Activated naive CD4-positive, alpha-beta T cell treated with anti-CD3 and anti-CD28 coated beads, Interleukin-2, amount 50 U/mL, for 72 hours (primary cell): ENCODE measurements around the gene ENO1. TPM values are rescaled to one million over a fixed set of nuclear protein-coding genes. Genes with fewer than 3 reads are reported as not detected.

ENCODE experiments used
- ATAC-seq, 2 donors: fragments of 150-1000 bp; cut with Tn5 transposase; 2 replicates each; pipeline ENCODE4 v1.10.0; 2021; ENCODE audit warnings: mild to moderate bottlenecking in 2 of 2, moderate library complexity in 2 of 2
- DNase-seq, 2 donors: peaks; one replicate each; pipeline ENCODE4 v3.0.0; 2021 to 2022; ENCODE audit warnings: low spot score in 2 of 2
- H3K27ac Mint-ChIP-seq, 2 donors: one replicate each; pipeline ENCODE4 v1.8.0; 2022; ENCODE audit warnings: mild to moderate bottlenecking in 2 of 2, mixed read lengths in 2 of 2
- H3K36me3 Mint-ChIP-seq, 2 donors: one replicate each; pipeline ENCODE4 v1.8.0; 2022; ENCODE audit warnings: mixed read lengths in 2 of 2
- H3K9me3 Mint-ChIP-seq, 2 donors: one replicate each; pipeline ENCODE4 v1.8.0; 2022; ENCODE audit warnings: mixed read lengths in 2 of 2
- total RNA-seq, 2 donors: library from RNA; stranded (reverse); gene quantifications; one replicate each; pipeline ENCODE4 v1.2.3, GENCODE V29; 2022

Gene ENO1
- total RNA-seq, 2 donors from 2014 or later, result 1,473 to 3,739 TPM

DNA sequence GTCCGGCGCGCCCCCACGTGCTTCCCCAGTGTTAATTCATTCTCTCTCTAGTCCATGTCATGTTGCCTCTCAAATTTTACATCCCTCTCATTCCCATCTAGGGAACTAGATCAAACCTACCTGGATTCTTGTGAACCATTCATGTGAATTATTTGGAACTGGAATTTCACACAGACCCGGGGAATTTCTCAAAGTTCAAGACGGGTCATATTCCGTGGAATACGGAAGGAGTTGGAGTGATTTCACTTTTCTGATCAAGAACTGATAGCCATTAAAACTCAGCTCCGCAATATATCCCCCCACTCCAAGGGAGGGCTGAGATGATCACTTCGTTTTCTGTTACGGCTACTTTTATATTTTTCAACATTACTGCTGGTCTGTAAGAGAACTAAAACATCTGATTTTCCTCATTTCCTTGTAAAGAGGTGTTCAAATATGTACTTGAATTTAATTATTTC is 1.0 kb upstream of the ENO1 start:
- Mint-ChIP-seq H3K27ac (peak overlapping the region; percentile 94 to 99), H3K36me3 (peaks cover 42 to 46% of the 10 kb centered on the region in 2 donors), H3K9me3 (no peaks in the 10 kb centered on the region)
- ATAC-seq (no peak), DNase-seq (no peak)

DNA sequence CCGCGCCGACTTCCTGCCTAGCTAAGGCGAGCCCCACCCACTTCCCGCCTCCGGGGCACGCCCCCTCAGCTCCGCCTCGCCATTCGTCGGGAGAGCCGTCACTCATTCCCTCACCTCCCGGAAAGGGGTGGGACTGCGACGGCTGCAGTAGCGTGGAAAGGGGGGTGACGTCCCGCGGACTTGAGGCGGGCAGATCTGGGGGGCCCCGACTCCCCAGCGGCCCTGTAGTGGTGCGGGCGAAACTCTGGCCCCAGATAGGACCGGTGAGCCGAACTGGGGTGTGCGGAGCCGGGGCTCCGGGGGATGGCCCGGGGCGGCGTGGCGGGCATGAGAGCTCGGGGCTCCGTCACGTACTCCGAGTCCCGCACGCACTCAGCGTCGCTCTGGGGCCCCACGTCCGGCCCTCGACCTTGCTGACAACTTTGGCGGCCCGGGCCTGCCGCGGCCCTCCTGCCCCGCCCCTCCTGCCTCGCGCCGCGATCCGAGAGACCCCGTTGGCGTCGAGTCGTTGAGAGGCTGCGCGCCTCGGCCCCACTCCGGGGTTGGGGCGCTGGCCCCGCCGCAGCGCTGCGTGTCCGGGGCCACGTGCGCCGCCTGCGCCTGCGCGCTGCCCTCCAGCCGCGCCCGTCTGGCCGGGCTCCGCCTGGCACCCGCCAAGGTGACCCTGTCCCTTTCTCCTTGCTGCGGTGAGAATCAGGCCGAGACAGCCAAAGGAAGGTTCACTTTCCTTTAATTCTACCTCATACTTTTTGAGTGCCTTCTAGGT is 395 bp upstream of the ENO1 start:
- DNase-seq (peak; percentile 99 to 100), ATAC-seq (peak; percentile 75 to 83)
- Mint-ChIP-seq H3K9me3 (no peaks in the 10 kb centered on the region), H3K27ac (peak overlapping the region; percentile 99 to 100), H3K36me3 (peaks cover 48 to 51% of the 10 kb centered on the region in 2 donors)

DNA sequence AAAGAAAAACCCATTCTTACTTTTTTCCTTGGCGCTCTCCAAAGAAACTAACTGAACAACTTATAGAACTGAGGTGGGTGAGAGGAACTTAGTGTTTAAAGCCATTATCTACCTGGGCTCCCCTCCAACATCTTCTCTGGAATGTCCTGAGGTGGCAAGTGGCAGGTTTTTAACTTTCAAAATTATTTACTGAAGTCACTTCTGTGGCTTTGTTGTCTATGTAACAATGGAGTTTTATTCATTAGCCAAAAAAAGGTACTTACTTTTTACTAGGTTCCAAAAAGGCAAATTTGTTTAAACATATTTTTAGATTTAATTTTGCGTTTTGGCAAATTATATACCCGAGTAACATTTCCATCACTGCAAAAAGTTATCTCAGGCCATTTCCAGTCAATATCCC is 2.4 kb downstream of the ENO1 start:
- Mint-ChIP-seq H3K9me3 (no peaks in the 10 kb centered on the region), H3K36me3 (peaks cover 76 to 77% of the 10 kb centered on the region in 2 donors), H3K27ac (peak overlapping the region; percentile 99 to 100)
- ATAC-seq (no peak), DNase-seq (no peak)

DNA sequence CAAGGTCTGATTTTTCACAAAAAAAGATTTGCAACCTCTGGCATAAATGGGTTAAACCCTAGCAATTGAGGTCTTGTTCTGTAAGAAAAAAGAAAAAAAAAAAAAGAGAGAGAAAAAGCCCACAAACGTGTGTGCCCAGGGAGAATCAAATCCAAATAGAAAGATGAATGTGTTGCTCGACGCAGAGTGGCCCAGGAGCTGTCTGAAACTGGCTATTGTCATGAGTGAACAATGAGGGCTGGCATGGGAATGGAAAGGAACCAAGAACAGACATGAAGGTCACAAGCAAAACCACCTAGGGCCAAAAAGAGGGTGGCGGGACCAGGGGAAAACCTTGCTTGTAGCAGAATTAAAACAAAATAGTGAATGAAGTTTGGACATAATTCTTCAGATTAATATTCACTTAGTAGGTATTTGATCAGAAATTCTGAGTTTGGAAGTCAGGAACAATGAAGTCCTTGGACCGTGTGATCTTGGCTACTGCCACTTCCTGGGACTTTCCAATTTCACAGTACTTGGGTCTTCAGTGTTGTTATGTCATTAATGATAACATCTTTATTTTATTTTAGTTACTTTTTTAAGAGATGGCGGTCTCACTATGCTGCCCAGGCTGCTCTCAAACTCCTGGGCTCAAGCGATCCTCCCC is 3.1 kb downstream of the ENO1 start:
- no peak for ATAC-seq
- no peaks in the 10 kb centered on the region for H3K9me3 Mint-ChIP-seq
- DNase-seq, result no peak
- peaks cover 84 to 85% of the 10 kb centered on the region in 2 donors for H3K36me3 Mint-ChIP-seq
- peak overlapping the region; percentile 99 to 100 for H3K27ac Mint-ChIP-seq

DNA sequence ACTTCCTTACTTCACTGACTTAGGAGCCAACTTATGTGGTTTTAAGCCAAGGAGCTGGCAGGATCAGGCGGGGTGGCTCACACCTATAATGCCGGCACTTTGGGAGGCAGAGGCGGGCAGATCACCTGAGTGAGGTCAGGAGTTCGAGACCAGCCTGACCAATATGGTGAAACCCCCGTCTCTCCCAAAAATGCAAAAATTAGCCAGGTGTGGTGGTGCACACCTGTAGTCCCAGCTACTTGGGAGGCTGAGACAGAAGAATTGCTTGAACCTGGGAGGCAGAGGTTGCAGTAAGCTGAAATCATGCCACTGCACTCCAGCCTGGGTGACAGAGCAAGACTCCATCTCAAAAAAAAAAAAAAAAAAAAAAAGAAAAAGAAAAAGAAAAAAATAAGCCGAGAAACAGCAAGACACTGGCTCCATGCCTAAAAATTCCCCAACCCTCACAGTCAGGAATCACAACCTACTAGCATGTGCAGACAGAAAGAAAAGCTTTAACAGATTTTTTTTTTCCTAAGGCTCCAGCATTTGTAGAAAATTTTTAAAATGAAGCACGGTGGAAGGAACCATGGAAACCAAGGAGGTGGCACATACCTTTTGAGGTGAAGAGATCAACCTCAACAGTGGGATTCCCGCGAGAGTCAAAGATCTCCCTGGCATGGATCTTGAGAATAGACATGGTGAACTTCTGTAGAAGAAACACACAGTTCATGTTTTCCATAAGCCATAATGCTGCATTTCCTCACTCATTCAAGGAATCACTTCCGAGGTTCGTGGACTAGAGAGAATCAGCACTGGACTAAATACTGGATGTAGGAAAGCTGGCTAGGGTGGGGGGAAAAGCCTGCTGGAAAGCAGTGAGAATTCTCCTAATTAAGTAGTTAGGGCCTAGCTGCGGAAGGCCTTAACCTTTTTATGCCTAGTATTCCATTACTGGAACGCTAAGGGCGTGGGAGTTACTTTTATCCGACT is 4.0 kb downstream of the ENO1 start:
- peak overlapping the region; percentile 99 to 100 for H3K27ac Mint-ChIP-seq
- ATAC-seq, result no peak
- no peaks in the 10 kb centered on the region for H3K9me3 Mint-ChIP-seq
- peaks cover 87 to 92% of the 10 kb centered on the region in 2 donors for H3K36me3 Mint-ChIP-seq
- DNase-seq, result no peak

DNA sequence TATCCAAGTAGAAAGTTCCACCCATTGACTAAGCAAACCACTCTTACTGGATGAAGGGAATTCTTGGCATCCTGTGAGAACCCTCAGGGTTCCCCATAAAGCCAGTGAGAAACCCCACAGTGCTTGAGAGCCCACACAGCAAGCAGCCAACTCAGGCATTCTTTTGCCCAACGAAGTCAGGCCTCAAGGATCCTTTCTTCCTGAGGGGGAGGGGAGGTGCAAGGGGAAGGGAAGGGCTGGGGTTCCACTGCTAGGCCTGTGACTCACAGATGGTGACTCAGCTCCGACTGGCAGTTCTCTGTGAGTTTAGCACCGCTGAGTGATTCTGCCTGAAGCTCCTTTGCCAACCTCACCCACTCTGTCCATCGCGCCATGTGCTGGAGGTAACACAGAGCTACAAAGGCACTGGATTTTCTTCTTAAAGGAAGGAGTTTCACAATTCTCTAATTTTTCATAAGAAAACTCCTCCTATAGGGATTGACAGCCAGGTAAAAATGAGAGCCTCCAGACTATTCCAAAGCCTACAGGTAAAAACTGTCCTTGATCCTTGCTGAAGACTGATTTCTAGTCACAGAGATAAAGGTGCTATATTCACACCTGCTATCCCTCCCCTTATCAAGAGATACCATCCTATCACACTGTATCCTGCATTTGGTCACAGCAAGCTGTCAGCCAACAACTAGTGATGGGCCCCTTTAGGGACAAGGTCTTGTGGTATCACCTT is 4.8 kb downstream of the ENO1 start:
- peak; percentile 59 for ATAC-seq
- H3K9me3 Mint-ChIP-seq, result no peaks in the 10 kb centered on the region
- DNase-seq, result peak; percentile 70 to 81
- H3K36me3 Mint-ChIP-seq, result peaks cover 91 to 100% of the 10 kb centered on the region in 2 donors
- H3K27ac Mint-ChIP-seq, result peak overlapping the region; percentile 99 to 100

DNA sequence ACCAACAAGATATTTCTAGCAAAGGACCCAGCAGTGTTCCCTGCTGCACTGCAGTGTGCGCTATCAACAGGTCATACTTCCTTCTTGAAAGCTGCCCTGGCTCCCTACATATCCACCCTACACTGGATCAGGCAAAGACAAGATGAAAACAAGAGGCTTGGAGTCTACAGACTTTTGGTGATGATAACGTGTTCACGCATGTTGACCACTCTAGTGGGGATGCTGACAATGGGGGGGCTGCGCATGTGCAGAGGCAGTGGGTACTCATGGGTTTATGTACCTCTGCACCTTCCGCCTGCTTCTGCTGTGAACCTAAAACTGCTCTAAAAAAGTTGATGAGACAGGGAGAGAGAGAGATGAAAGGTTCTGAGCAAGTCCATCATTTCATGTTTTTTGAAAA is 5.5 kb downstream of the ENO1 start:
- no peaks in the 10 kb centered on the region for H3K9me3 Mint-ChIP-seq
- H3K36me3 Mint-ChIP-seq, result peaks cover 86 to 95% of the 10 kb centered on the region in 2 donors
- no peak for ATAC-seq
- no peak for DNase-seq
- H3K27ac Mint-ChIP-seq, result peak overlapping the region; percentile 99 to 100

DNA sequence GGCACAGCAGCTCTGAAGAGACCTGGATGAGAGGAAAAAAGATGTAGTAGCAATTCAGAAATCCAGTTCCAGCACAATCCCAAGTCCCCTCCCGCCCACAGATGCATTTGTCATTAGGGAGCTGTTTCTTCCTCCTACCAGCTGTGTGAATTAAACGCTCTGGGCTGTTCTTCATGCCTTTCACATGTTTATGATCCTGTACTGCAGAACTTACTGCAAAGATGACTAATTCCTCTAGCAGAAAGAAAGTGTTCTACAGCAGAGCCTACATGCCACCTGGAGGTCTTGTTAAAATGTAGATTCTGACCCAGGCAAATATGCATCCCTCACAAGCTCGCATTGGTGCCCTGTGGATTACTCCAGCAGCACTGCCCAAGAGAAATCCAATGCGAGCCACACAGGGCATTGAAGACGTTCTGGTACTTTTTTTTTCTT is 6.5 kb downstream of the ENO1 start:
- no peak for DNase-seq
- ATAC-seq, result no peak
- H3K27ac Mint-ChIP-seq, result peak overlapping the region; percentile 90 to 99
- no peaks in the 10 kb centered on the region for H3K9me3 Mint-ChIP-seq
- H3K36me3 Mint-ChIP-seq, result peaks cover 80 to 95% of the 10 kb centered on the region in 2 donors

DNA sequence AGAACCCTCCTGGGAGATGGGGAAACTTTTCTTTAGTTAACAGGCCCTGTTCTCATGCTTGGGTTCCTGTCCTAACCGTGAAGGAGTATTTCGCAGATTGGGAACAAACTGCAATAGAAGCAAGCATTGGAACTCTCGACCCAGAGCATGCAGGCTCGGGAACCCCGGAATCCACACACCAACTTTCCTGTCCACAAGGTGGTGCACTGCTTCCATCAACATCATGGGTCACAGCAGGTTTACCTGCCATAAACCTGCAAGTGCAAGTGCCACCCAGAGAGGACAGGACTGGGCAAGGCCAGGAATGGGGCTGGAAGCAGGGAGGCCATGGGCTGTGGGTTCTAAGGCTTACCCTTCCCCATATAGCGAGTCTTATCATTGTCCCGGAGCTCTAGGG is 6.9 kb downstream of the ENO1 start:
- Mint-ChIP-seq H3K36me3 (peaks cover 82 to 94% of the 10 kb centered on the region in 2 donors), H3K27ac (peak overlapping the region; percentile 77 to 99), H3K9me3 (no peaks in the 10 kb centered on the region)
- no peak for DNase-seq
- ATAC-seq, result no peak

DNA sequence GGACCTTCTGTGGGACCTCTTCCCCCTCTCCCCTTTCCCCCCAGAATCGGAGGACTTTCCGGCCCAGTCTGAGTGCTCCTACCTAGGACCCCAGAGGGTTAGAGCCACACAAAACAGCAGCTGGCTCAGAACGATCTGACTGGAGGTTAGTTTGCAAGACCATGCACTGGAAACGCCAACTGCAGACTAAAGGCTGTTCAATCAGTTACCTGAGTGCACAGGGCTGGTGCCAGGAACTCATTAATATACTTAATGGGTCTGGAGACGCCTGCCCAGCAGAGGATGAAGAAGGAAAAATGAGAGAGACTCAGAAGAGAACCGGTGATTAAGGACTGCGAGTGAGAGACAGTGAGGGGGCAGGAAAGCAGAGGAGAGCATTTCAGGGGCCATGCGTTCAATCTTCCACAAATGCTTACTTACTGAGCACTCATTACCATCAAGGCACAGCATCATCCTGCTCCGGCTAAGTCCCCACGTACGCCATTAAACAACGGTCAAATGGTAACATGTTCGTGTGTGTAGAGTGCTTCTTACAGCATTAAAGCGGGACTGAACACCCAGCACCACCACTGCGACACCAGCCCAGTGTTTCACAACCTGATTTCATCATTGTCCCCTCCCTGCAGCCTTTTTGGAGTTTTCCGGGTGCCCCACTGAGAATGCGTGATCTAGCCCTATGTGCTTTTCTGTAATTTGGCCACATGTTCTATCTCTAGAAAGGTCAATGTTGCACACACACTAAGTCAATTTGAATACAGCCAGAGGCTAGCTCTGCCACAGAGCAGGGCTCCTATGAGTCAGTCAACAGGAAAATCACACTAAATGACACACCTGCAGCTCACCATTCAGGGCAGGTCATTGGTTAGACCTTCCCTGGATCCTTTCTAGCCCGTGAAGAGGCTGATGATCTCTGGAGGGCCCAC is 7.6 kb downstream of the ENO1 start:
- Mint-ChIP-seq H3K9me3 (no peaks in the 10 kb centered on the region), H3K36me3 (peaks cover 80 to 93% of the 10 kb centered on the region in 2 donors), H3K27ac (peak overlapping the region; percentile 97 to 99)
- DNase-seq (no peak), ATAC-seq (peak; percentile 15 to 59)

DNA sequence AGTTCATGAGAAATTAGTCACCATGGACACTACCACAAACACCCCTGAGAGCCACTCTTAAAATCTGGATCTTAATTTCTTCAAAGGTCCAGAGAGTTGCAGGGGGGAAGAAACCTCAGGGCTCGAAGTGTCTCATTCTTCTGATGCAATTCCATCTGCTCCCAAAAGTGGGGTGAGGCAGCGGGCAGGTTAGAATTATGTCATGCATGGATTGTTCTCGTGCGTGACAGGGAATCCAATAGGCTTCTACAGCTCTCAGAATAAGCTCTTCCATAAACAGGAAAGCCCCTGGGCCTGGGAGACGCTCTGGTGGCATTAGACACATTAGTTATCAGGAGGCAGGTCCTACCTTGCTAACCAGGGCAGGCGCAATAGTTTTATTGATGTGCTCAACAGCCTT is 8.4 kb downstream of the ENO1 start:
- Mint-ChIP-seq H3K27ac (peak overlapping the region; percentile 97 to 99), H3K36me3 (peaks cover 80 to 86% of the 10 kb centered on the region in 2 donors), H3K9me3 (no peaks in the 10 kb centered on the region)
- DNase-seq, result no peak
- no peak for ATAC-seq

DNA sequence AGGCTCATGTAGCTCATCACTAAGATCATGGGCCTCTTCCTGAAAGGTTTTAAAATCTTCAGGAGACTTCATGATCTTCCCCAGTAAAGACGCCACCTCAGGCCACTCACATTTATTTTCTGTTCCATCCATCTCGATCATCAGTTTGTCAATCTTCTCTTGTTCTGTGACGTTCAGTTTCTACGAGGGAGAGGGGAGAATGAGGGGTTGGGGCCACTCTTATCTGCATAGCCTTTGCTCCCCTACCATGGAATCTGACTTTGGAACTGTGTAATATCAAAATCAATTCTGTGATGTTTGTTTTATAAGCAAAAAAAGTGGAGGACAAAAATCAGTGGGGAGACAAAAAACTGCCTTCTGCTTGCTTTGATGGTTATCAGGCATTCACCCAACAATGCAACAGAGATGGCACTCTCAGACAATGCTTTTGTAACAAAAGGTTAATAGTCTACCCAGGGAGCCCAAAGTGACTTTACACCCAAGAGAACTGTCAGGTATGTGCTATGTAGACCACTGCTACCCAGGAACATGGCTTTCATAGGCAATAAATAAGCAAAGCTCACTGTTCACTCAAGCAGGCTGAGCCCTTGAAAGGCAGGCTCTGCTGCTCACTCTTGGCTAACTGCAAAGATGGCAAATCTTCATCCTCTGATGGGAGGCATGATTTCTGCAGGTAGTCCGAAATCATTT is 10.5 kb downstream of the ENO1 start:
- no peak for DNase-seq
- Mint-ChIP-seq H3K36me3 (peaks cover 73 to 79% of the 10 kb centered on the region in 2 donors), H3K9me3 (no peaks in the 10 kb centered on the region), H3K27ac (peak overlapping the region; percentile 88 to 95)
- no peak for ATAC-seq

DNA sequence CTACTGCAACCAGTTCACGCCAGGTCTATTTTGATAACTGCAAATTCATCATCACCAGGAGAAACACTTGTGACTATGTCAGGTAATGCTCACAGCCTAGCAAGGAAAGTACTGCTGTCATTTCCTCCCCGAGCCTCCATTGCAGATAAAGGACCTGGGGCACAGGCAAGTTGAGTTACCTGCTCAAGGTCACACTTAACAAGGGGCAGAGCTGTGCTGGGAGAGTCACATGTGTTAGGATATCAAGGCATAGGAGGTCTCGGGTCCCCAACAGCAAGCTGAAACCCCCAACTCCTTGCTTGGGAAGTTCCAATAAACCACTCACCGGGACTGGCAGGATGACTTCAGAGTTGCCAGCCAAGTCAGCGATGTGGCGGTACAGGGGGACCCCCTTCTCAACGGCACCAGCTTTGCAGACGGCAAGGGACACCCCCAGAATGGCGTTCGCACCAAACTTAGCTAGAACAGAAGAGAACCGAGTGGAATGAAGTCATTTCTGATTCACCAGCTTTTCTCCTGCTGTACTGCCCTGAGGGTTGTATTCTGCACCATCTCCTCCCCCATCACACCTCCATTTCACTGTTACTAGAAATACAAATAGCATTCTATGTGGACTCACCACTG is 11.6 kb downstream of the ENO1 start:
- H3K27ac Mint-ChIP-seq, result peak overlapping the region; percentile 88 to 95
- H3K36me3 Mint-ChIP-seq, result peaks cover 71 to 74% of the 10 kb centered on the region in 2 donors
- peak; percentile 20 to 83 for ATAC-seq
- DNase-seq, result peak in 1 of 2 donors; percentile 83
- no peaks in the 10 kb centered on the region for H3K9me3 Mint-ChIP-seq

DNA sequence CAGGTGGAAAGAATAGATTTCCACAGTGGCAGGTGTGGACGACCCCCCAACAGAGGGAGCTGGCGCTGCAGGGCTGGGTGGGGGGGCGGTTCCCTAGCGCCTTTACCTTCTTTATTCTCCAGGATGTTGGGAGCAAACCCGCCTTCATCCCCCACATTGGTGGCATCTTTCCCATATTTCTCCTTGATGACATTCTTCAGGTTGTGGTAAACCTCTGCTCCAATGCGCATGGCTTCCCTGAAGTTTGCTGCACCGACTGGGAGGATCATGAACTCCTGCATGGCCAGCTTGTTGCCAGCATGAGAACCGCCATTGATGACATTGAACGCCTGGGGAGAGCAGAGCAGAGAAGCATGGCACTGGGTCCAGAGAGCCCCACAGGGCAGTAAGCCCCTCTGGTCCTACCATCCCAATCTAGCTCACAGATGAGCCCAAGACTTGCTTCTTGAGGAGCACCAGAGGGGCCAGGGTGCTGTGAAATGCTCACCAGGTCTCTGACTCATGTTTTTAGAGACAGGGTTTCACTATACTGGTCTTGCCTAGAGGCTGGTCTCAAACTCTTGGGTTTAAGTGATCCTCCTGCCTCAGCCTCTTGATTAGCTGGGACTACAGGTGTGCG is 12.2 kb downstream of the ENO1 start:
- Mint-ChIP-seq H3K27ac (peak overlapping the region; percentile 60 to 88), H3K9me3 (no peaks in the 10 kb centered on the region), H3K36me3 (peaks cover 68 to 71% of the 10 kb centered on the region in 2 donors)
- ATAC-seq (peak in 1 of 2 donors; percentile 3), DNase-seq (no peak)
